ENCODE results near the gene HOXD10.

GRCh38 chr2:176169181-176169580 is 52.6 kb downstream of the HOXD10 start:
- TF ChIP-seq CTCF (IDR thresholded peaks at IDR 0.05 in 2 of 3, conservative IDR thresholded peaks at IDR 0.05 in 1 of 3; ENCODE audit: insufficient read depth in 2 of 3, low read depth in 1 of 3, low read length in 3 of 3) = no peak
- TF ChIP-seq TBL1XR1 (IDR thresholded peaks at IDR 0.05; ENCODE audit: low read length in 2 of 2) = no peak
- TF ChIP-seq BDP1 (IDR thresholded peaks at IDR 0.05; ENCODE audit: insufficient read depth, insufficient read length) = no peak
- no peak for TF ChIP-seq NBN (IDR thresholded peaks at IDR 0.05; ENCODE audit: low read depth)
- TF ChIP-seq ETS1 (conservative IDR thresholded peaks at IDR 0.05; ENCODE audit: control insufficient read depth, low read depth, low read length) = no peak
- TF ChIP-seq FOXA1 (IDR thresholded peaks at IDR 0.05; ENCODE audit: borderline replicate concordance) = no peak
- TF ChIP-seq, protein P1, sequence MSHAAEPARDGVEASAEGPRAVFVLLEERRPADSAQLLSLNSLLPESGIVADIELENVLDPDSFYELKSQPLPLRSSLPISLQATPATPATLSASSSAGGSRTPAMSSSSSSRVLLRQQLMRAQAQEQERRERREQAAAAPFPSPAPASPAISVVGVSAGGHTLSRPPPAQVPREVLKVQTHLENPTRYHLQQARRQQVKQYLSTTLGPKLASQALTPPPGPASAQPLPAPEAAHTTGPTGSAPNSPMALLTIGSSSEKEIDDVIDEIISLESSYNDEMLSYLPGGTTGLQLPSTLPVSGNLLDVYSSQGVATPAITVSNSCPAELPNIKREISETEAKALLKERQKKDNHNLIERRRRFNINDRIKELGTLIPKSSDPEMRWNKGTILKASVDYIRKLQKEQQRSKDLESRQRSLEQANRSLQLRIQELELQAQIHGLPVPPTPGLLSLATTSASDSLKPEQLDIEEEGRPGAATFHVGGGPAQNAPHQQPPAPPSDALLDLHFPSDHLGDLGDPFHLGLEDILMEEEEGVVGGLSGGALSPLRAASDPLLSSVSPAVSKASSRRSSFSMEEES (CRISPR knock-in tag; IDR thresholded peaks at IDR 0.05) = no peak
